Measurements from ENCODE around the gene ZNF236.

GRCh38 chr18:76951456-76952247 lies 129.3 kb downstream of the ZNF236 start:
- TF ChIP-seq EP300 (conservative IDR thresholded peaks at IDR 0.05; ENCODE audit: poor library complexity, severe bottlenecking): no peak
- no peak for TF ChIP-seq CTCF (IDR thresholded peaks at IDR 0.05; ENCODE audit: poor library complexity, severe bottlenecking)

All from neural cell (in vitro differentiated cells).